Measurements from ENCODE around the gene ADGRG1.

GRCh38 chr16:57628008-57628781 lies at the start of gene ADGRG1:
- no peak for TF ChIP-seq ZNF219 (CRISPR knock-in tag; IDR thresholded peaks at IDR 0.05; ENCODE audit: borderline replicate concordance)
- TF ChIP-seq CTCF (IDR thresholded peaks at IDR 0.05) = no peak
- no peak for TF ChIP-seq MAX (CRISPR knock-in tag; IDR thresholded peaks at IDR 0.05)
- no peak for TF ChIP-seq USF2 (CRISPR knock-in tag; IDR thresholded peaks at IDR 0.05)
- TF ChIP-seq TCF7 (CRISPR knock-in tag; IDR thresholded peaks at IDR 0.05; ENCODE audit: low read depth) = no peak
